HPDE6-E6E7 (cell line): ENCODE data around the gene PIK3CA.

Experiments used
- DNase-seq: peaks from one replicate; pipeline ENCODE4 v3.0.0; 2011; ENCODE audit warnings: missing footprints; ENCODE audit errors: extremely low spot score

Gene PIK3CA

DNA sequence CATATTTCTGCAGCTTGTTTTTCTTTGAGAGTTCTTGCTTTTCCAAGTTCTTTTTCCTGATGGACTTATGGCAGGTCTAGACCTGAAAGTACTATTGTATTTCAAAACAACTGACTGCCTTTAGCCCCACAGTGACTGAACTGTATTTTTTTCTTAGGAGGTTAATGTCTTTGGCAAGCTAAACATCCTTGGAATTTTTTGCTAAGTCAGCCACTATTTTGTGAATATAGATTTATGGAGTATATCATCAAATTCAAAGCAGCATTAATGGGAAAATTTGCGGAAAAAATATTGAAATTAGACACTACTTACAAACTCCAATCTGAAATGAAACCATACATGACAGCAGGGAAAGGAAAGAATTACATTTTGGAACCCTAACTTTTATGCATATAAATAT is 8.6 kb downstream of the PIK3CA start:
- no peak for DNase-seq

DNA sequence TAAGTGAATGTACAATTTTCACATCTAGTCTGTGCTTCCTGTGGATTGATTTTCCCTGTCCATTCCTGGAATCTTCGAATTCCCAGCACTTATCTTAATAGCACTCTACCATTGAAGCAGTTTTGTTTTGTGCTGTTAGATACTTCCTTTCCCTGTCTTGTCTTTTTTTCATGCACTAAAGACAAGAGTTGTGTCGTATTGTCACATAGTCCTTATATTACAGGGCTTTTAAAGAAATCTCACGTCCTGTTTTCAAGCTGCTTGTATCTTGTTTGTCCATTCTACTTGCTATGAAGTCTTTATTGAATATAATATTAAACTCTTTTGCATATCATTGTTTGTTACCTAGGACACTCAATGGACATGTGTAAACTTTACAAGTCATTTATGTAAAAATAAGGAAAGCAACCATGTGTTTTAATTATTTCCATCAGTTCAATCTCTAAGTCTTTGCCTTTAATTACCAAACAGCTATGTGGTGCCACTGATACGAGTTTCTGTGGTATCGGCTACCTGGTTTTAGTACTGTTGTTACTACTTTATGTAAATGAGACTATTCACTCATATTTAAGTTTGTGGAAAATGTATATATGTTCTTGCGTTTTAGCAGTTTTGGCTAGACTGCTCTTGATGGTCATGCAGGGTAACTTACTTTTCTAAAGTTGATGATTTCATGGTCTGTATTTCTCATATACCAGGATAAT is 10.3 kb downstream of the PIK3CA start:
- no peak for DNase-seq

DNA sequence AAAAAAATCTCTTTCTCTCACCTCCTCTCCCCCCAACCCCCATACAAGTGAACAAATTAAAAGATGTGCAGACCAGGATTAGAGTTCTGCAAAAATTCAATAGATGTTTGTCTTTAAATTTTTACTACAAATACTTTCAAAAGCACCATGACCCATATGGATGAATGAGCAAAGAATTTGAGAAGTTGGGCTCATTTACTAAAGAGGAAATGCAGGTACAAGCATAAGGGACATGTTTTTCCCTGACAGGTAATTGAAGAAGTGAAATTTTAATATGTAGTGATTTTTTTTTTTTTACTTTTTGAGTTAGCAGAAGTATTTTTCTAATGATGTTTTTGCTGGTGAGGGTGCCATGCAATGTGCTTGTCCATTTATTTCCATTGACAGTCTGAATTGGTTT is 15.3 kb downstream of the PIK3CA start:
- no peak for DNase-seq

DNA sequence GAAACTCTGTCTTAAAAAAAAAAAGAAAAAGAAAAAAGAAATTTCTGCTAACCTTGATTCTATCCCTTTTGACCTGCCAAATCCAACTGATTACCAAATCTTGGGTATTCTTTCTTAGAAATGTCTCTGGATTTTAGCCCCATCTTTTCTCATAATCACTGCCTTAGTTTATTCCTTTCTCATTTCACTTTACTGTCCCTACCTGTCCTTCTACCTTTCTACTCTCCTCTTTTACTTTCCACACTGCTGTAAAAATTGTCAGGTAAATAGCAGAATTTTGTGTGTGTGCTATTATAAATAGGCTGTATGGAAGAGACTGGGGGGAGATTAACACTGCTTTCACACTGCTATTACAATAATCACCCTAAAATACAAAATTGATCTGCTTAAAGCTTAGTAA is 16.7 kb downstream of the PIK3CA start:
- DNase-seq, result no peak

DNA sequence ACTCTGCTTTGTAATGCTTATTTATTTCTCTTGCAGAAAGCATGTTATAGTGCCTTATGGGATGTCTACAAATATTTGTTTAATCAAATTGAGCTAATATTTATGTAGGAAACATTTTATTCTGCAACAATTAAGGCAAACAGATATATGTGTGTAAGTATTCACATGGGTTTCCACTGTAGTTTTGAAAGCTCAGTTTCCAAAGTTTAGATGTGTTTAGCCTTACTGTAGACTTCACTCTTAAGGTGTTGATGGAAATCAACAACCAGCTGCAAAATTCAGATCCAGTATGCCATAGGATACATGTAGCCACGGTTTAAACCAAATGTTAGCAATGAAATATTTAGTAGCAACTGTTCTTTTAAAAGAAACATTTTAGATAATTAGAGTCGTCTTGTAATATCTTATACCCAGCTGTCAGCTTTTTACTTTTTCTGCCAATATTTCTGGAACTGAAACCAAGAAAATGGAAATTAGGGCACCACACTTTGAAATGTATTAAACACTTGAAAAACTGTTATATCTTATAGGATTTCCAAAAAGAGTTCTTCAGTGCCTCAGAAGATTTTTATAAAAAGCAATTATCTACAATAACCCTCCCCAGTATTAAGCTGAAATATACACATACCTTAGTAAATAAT is 18.5 kb downstream of the PIK3CA start:
- DNase-seq, result no peak

DNA sequence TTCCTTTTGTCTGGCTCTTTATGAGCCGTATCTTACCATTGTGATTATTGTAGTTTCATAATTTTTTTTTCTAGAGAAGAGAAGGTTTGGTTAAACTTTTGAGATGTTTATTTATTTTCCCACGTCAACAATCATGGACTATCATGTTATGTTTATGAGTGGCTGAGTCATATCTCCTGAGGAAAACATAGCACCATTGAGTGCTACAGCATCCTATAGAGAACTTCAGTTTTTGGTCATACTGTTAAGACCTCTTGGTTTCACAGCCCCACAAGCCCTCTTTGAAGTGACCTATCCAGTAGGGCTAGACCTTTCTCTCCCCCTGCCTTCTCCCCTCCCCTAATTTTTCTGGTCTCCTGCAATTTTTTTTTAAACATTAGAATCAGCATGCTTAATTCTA is 20.8 kb downstream of the PIK3CA start:
- no peak for DNase-seq

DNA sequence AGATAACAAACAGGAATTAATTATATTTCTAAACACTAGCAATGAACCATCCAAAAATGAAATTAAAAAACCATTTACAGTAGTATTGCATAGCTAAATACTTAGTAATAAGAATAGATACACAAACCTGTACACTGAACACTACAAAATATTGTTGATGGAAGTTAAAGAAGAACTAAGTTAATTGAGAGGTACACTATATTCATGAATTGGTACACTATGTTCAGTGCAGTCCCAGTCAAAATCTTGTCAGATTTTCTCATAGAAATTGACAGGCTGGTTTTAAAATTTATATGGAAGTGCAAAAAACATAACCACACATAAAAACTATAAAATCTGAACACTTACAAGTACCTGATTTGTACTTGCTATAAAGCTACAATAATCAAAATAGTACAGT is 24.4 kb downstream of the PIK3CA start:
- DNase-seq, result no peak

DNA sequence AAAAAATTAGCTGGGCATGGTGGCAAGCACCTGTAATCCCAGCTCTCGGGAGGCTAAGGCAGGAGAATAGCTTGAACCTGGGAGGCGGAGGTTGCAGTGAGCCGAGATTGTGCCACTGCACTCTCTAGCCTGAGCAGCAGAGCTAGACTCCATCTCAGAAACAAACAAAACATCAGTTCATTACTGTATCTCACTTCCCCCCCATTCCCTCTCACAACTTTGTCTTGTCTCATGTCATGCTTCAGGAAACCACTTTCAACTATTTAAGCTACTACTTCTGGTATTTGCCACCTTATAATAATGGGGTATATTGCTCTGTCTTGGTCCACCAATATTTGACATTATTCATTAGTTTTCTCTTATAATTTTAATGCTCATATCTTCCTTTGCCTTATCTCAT is 26.2 kb downstream of the PIK3CA start:
- DNase-seq, result no peak

DNA sequence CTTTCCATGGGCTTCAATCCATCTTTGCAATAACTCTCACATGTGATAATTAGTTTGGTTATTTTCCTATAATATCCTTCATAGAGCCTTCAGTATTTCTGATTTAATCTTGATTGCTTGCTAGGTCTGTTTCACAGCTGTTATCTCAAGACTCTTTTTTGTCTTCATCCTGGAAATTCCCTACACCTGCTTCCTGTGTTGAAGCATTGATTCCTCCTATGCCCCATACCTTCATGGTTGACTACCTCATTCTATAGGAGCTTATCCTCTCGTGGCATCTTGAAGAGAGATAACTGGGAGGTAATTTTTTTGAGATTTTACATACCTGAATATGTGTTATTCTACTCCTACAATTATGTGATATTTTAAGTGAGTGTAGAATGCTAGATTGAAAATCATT is 26.7 kb downstream of the PIK3CA start:
- no peak for DNase-seq

DNA sequence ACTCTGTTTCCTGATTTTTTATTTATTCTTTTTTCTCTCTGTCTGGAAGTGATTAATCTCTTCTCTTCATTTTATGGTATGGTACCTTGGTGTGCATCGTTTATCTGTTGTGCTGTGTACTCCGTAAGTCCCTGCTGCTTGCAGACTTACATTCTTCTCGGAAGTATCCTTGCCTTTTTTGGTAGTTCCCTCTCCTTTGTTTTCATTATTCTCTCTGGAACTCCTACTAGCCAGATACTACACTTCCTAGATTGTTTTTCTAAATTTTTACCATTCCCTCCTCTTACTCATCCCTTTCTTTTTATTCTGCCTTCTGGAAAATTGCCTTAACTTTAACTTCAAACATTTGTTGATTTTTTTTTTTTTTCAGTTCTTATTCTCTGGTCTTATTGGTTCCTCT is 27.2 kb downstream of the PIK3CA start:
- DNase-seq, result no peak

DNA sequence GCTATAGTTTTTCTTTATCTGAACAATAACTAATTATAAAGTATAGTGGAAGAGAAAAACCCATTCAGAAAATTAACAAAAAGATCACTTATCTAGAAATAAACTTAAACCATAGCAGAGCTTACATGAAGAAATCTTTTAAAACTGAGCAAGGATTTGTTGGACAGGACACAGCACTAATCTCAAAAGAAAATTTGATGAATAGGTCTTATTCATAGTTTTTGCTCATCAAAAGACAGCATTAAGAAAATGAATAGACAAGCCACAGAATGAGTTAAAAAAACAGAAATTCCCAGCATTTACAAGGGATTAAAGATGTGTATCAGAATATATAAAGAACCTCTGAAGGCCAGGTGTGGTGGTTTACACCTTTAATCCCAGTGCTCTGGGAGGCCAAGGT is 29.5 kb downstream of the PIK3CA start:
- no peak for DNase-seq

DNA sequence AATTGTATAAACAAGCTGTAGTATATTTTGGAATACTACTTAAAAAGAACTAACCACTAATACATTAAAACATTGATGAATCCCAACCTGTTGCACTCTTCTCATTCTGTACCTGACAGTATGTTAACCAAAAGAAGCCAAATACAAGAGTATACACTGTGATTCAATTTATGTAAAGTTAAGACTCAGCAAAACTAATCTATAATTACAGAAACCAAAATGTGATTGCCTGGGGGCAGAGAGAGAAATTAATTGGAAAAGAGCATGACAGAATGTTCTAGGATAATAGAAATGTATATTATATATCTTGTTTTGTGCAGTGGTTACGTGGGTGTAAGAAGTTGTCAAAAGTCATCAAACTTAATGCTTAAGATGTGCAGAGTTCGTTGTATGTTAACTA is 31.1 kb downstream of the PIK3CA start:
- DNase-seq, result no peak

DNA sequence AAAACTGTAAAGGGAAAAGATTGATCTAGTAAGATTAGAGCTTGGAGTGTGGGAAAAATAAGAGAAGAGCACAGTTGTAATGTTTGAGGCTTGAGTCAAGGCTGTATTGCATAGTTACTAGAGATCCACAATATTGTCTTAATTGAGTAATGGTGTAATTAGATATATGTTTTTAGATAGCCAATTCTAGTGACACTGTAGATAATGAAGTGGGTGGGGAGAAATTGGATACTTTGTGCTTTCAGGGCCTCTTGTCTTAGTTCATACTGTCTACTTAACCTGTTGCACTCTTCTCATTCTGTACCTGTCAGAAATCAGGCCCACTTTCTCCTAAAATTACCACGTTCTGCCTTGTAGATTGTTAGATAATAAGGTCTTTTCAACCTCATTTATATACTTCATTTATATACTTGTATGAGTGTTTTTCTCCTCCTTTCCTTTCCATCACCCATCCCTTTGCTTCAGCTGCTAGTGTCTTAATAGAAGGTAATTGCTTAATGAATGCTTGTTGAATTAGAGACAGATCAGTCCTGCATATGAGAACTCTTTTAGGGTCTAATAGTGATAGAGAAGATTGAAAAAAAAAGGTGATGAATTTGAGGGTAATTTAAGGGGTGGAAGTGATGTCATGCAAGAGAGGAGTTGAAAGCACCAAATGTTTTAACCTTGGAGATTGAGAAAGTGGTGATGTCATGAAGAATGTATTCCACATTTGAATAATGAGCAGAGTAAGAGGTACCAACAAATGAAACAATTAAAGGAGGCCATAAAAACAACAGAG is 32.0 kb downstream of the PIK3CA start:
- no peak for DNase-seq

DNA sequence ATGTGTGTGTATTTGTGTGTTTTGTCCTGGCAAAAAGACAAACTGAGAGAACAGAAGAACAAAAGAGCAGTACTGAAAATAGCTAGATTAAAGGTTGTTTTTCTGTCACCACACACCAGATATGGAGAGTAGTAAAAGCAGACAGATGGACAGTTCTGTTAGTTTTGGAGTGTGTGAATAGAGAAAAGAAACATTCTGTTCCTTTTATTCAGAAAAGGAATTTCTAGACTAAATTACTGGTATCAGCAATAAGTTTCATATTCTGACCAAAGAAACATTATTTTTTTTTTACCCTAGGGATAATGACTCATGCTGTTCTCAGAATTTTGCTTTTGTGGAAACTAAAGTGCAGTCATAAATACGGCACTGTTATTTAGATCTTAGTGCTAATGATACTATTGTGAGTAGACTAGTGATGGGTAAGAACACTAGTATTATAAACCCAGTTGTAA is 32.9 kb downstream of the PIK3CA start:
- no peak for DNase-seq

DNA sequence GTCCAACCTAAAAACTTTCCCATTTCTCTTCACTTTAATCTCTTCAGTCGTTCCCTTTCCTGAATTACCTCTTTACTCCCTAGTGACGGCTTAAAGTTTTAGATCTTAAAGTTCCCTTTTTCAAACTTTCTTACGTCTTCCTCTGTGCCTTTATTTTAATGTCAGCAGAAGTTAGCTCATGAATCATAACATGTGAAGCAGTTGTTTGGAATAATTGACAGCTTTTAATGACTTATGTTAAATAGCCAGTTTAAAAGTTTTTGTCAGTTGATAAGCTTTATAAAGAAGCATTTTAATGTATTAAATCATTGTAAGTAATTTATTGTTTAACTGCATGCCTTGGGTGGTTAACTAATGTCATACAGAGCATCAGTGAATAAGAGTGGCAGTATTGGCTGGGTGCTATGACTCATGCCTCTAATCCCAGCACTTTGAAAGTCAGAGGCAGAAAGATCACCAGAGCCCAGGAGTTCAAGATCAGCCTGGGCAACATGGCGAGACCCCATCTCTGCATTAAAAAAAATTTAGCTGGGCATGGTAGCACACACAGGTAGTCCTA is 33.9 kb downstream of the PIK3CA start:
- no peak for DNase-seq

DNA sequence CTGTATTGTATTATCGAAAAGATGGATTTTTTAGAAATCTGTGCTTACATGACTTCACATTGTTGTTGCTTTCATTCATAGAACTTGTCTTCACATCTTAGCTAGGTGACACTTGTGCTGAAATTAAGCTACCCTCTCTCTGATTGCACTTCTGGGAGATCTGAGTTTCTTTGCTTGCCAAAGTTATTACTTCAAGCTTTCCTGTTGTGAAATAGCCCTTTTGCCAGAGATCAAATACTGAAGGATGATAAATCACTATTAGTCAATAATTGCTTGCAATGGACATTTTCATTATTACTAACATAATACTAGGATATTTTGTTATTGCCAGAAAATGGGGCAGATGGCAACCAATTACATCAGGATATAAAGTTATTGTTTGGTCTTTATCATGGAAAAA is 34.7 kb downstream of the PIK3CA start:
- DNase-seq, result no peak

DNA sequence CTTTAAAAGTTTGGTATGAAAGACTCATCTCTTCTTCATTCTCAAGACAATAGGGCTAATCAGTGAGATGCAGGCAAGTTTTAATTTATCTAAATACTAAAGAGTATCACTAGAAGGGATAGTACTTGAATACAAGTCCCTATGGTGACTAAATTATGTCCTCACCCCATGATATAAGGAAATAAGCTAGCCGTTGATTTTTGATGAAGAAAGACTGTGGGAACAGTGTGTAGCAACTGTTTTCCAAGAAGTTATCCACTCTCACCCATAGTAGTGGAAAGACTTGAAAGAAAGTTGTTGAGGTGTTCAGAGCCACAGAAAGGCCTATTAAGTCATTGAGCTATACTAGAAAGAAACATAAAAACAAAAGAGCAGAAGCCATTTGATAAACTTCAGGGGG is 36.7 kb downstream of the PIK3CA start:
- DNase-seq, result no peak

DNA sequence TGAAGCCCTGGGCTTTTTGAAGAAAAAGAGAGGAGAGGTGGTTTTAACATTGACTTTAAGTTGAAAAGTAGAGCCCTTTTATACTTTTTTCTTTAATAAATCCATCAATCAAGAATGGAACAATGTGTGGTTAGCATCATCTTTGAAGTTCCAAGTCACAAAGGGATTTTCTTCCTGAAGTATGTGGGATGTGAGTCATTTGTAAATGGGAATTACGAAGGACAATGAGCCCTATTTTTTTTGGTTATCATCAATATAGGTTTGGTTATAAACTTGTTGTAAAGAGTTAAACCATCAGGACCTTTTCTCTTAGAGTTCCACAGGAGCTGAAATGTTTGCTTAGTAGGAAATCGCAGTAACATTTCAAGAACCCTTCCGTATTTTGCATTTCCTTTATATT is 38.3 kb downstream of the PIK3CA start:
- no peak for DNase-seq

DNA sequence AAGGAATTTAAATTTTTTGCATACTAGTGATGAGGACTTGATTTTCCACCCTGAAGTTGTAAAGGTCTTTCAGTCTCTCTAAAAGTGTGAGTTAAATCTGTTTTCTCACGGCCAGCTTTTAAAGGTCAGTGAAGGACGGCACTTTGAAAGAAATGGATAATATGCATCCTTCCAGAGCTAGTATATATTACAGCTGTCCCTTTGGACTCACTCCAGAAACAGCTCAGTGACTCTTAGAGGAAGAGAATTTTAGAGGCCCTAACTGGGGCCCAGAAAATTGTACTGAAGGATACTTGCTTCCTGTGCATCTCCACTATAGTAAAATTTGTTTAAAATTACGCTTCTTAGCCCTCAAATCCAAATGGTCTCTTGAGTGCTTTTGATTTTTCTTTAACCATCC is 41.6 kb downstream of the PIK3CA start:
- DNase-seq, result no peak

DNA sequence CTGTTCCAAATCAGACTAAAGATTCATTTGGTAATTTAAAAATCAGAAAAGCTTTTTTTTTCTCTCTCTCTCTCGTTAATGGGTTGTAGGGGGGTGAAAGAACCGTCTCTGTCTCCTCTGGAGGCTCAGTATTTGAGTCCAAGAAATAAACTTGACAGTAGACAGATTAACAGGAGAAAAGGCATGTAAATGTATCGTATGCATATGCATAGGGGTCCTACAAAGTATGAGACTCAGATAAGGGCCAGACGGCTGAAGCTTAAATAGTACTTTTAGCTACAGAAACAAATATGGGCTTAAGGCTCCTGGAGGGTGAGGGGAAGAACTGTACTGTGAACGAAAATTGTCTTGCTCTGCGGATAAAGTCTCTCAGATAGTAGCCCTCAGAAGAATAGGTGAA is 42.4 kb downstream of the PIK3CA start:
- no peak for DNase-seq

DNA sequence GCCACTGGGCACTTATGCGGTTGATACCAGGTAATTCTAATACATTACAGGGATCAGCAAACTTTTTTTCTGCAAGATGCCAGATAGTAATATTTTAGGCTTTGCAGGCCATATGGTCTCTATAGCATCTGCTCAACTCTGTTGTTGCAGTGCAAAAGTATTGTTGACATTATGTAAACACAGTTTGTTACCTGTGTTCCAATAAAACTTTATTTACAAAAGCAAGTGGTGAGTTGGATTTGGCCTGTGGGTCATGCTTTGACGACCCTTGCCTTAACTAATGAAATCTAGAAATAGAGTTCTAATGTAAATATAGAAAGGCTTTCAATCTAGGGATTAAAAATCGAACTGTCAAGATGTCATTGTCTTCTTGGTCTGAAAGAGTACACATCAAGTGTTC is 44.4 kb downstream of the PIK3CA start:
- no peak for DNase-seq

DNA sequence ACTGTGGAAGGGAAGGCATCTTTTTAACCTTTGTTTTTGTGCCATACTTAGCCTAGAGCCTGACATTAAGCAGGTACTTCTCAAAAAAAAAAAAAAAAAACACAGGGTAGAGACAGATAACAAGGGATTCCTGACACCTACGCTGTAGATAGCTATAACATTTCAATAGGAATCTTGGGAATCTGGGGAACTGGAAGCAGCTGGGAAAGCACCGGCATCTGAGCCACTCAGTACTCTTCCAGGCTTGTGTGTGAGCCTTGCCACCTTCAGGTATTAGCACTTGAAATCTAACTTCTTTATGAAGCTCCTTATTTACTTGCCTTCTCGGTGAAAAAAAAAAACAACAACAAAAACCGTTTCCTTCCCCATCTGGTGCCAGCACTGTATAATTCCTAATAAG is 46.8 kb downstream of the PIK3CA start:
- no peak for DNase-seq

DNA sequence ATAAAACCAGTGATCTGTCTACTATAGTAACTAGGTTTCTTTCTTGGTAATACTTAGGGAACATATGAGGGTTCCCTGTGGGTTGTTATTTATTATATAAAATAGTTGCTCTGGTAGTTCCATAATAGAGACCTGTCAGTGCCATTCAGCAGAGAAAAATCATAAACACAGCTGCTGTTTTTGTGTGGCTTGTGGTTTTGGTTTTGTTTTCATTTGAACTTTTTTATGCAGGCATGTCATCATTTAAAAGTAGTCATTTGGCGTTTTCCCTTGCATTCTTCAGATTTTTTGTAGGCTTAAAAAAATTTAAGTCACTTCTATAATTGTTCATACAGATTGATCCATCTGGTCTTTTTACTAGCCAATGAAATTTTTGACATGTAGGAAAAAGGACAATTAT is 47.9 kb downstream of the PIK3CA start:
- DNase-seq, result no peak
